ENCODE measurements around the gene RNU5B-1.

- TF ChIP-seq CTCF (IDR thresholded peaks at IDR 0.05): no peak
- TF ChIP-seq CEBPB (IDR thresholded peaks at IDR 0.05): no peak
- TF ChIP-seq E2F6 (IDR thresholded peaks at IDR 0.05; ENCODE audit: borderline replicate concordance, low read depth): no peak
Measured at GRCh38 chr15:65338366-65338765, 33.9 kb downstream of the RNU5B-1 start.
